ENCODE measurements around the gene MYRIP. TPM values are rescaled to one million over a fixed set of nuclear protein-coding genes. Genes with fewer than 3 reads are reported as not detected.
A peak's percentile ranks its signal among the peaks of the same experiment; 100 is the strongest.

The MYRIP gene
- total and polyA plus RNA-seq, 5 donors, result 2.4 to 12.1 (median 6.9) TPM

DNA sequence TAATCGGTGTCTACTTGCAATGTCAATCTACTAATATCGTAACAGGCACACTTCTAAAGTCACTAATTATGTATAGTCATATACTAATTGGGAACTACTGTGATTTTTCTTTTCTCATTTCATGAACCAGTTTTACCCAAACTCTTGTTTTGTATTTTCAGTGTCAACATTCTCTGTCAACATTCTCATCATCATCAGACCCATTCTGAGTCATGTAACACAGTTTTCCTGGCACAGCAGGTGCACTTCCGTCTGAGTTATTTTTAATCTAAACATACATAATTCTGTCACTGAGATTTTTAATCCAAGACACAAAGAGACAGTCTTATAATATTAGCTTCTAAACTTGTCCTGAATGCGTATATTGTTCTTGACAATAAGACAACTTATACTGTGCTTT, 295.0 kb downstream of the MYRIP start:
- H3K4me3 ChIP-seq (ENCODE audit: low read length), result no peak overlapping the region
- WGBS, result 87% methylated on average over 4 of the region's 4 CpGs
- H3K4me1 ChIP-seq (ENCODE audit: control insufficient read depth, insufficient read depth, low read length), result no peaks in the 10 kb centered on the region
- peaks cover 3% of the 10 kb centered on the region for H3K9me3 ChIP-seq (ENCODE audit: control insufficient read depth, low read length)
- H3K27me3 ChIP-seq (ENCODE audit: control insufficient read depth, insufficient read depth), result no peaks in the 10 kb centered on the region
- DNase-seq (no peak), ATAC-seq (no peak)
- no peak overlapping the region for H3K27ac ChIP-seq (ENCODE audit: low read length)
- intact Hi-C loops (cut with DNase I), result no loop called here

DNA sequence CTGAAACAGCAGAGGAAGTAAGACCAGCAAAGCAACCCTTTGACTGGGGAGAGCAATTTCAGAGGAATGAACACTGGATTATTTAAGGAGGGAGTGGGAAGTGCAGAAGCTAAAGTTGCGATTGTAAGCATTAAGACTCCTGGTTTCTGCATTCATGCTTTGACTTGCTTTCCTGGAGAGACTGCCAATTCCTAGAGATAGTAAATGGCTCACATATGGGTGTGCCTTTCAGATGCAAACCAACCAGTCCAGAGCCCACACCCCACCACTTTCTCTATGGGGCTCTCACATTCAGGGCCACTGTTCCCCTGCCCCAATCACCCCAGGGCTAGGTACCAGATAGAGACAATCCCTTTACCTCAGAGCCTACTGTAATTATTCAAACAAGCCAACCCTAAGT, 299.2 kb downstream of the MYRIP start:
- no peak for ATAC-seq
- DNase-seq, result no peak
- no peaks in the 10 kb centered on the region for H3K9me3 ChIP-seq (ENCODE audit: control insufficient read depth, low read length)
- H3K4me3 ChIP-seq (ENCODE audit: low read length), result no peak overlapping the region
- H3K27ac ChIP-seq (ENCODE audit: low read length), result no peak overlapping the region
- H3K4me1 ChIP-seq (ENCODE audit: control insufficient read depth, insufficient read depth, low read length), result no peaks in the 10 kb centered on the region
- H3K27me3 ChIP-seq (ENCODE audit: control insufficient read depth, insufficient read depth), result no peaks in the 10 kb centered on the region
- WGBS, result 86% methylated on average over 1 of the region's 1 CpG
- intact Hi-C loops (cut with DNase I), result no loop called here

GRCh38 chr3:40109641-40110490, 300.5 kb downstream of the MYRIP start:
- Histone ChIP-seq H3K9me3 (ENCODE audit: control insufficient read depth, low read length) (no peaks in the 10 kb centered on the region), H3K27ac (ENCODE audit: low read length) (no peak overlapping the region), H3K4me1 (ENCODE audit: control insufficient read depth, insufficient read depth, low read length) (no peaks in the 10 kb centered on the region), H3K27me3 (ENCODE audit: control insufficient read depth, insufficient read depth) (no peaks in the 10 kb centered on the region), H3K4me3 (ENCODE audit: low read length) (no peak overlapping the region)
- intact Hi-C loops (cut with DNase I), result no loop called here
- ATAC-seq, result peak; percentile 16 to 38
- DNase-seq, result peak in 1 of 3 donors; percentile 38

GRCh38 chr3:40116478-40117177, 307.2 kb downstream of the MYRIP start:
- no peaks in the 10 kb centered on the region for H3K4me1 ChIP-seq (ENCODE audit: control insufficient read depth, insufficient read depth, low read length)
- H3K9me3 ChIP-seq (ENCODE audit: control insufficient read depth, low read length), result no peaks in the 10 kb centered on the region
- H3K4me3 ChIP-seq (ENCODE audit: low read length), result no peak overlapping the region
- DNase-seq (no peak), ATAC-seq (no peak)
- H3K27ac ChIP-seq (ENCODE audit: low read length), result no peak overlapping the region
- no peaks in the 10 kb centered on the region for H3K27me3 ChIP-seq (ENCODE audit: control insufficient read depth, insufficient read depth)
- 59% methylated on average over 9 of the region's 9 CpGs for WGBS
- intact Hi-C loops (cut with DNase I), result no loop called here

- no peak for ATAC-seq
- intact Hi-C loops (cut with DNase I), result no loop called here
Measured at GRCh38 chr3:40118091-40118490, 308.7 kb downstream of the MYRIP start.

DNA sequence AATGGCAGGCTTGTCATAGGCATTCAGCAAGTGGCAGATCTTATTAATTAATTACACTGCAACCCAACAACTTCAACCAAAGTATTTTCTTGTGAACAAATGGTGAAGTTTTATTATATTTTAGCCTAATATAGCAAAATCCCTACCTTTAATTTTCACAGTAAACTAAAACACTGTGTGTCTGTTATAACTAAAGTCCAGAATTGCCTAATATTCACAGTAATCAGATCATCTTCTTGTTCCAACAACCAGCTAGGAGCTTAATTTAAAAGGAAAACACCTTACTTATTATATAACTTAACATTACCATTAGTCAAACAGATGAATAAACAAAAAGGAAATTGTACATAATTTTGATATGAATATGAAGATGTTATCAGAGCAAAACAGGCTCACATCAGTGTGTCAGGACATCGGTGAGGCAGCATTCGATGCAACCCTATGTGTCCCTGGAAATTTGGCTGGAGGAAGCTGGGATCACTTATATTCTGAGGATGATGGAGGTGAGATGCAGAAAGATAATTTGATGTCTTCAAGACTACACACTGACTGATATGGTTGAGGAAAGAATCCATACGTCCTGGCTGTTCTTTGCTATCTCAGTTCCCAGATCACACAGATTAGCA, 310.8 kb downstream of the MYRIP start:
- intact Hi-C loops (cut with DNase I), result no loop called here
- Histone ChIP-seq H3K4me1 (ENCODE audit: control insufficient read depth, insufficient read depth, low read length) (no peaks in the 10 kb centered on the region), H3K27me3 (ENCODE audit: control insufficient read depth, insufficient read depth) (no peaks in the 10 kb centered on the region), H3K4me3 (ENCODE audit: low read length) (no peak overlapping the region), H3K27ac (ENCODE audit: low read length) (no peak overlapping the region), H3K9me3 (ENCODE audit: control insufficient read depth, low read length) (no peaks in the 10 kb centered on the region)
- DNase-seq (no peak), ATAC-seq (no peak)
- WGBS, result 61% methylated on average over 3 of the region's 3 CpGs

More at GRCh38 chr3:40118091-40118490, 308.7 kb downstream of the MYRIP start:
- Histone ChIP-seq H3K4me3 (ENCODE audit: low read length) (no peak overlapping the region), H3K4me1 (ENCODE audit: control insufficient read depth, insufficient read depth, low read length) (no peaks in the 10 kb centered on the region), H3K27ac (ENCODE audit: low read length) (no peak overlapping the region), H3K27me3 (ENCODE audit: control insufficient read depth, insufficient read depth) (no peaks in the 10 kb centered on the region), H3K9me3 (ENCODE audit: control insufficient read depth, low read length) (no peaks in the 10 kb centered on the region)
- 94% methylated on average over 2 of the region's 2 CpGs for WGBS
- DNase-seq, result no peak

- no peaks in the 10 kb centered on the region for H3K9me3 ChIP-seq (ENCODE audit: control insufficient read depth, low read length)
- 57% methylated on average over 3 of the region's 3 CpGs for WGBS
- no peaks in the 10 kb centered on the region for H3K27me3 ChIP-seq (ENCODE audit: control insufficient read depth, insufficient read depth)
- ATAC-seq, result peak; percentile 60 to 74
- H3K4me3 ChIP-seq (ENCODE audit: low read length), result no peak overlapping the region
- DNase-seq, result no peak
- no peak overlapping the region for H3K27ac ChIP-seq (ENCODE audit: low read length)
- no peaks in the 10 kb centered on the region for H3K4me1 ChIP-seq (ENCODE audit: control insufficient read depth, insufficient read depth, low read length)
- intact Hi-C loops (cut with DNase I), result no loop called here
Measured at GRCh38 chr3:40120806-40121205, 311.4 kb downstream of the MYRIP start.

DNA sequence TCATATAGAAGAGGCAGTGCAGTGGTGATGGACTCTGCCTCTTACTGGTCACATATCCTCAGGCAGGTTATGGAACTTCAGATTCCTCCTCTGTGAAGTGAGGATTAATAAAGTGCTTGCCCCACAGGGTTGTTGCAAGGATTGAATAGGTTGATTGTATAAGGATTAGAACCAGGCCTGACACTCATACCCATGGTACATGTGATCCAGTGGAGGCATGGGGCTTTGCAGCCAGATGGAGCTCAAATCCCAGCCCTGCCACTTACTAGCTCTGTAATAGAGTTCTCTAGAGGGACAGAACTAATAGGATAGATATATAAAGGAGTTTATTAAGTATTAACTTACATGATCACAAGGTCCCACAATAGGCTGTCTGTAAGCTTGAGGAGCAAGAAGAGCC, 315.5 kb downstream of the MYRIP start:
- no peaks in the 10 kb centered on the region for H3K27me3 ChIP-seq (ENCODE audit: control insufficient read depth, insufficient read depth)
- DNase-seq (no peak), ATAC-seq (no peak)
- no peaks in the 10 kb centered on the region for H3K9me3 ChIP-seq (ENCODE audit: control insufficient read depth, low read length)
- no peak overlapping the region for H3K27ac ChIP-seq (ENCODE audit: low read length)
- intact Hi-C loops (cut with DNase I), result no loop called here
- no peak overlapping the region for H3K4me3 ChIP-seq (ENCODE audit: low read length)
- H3K4me1 ChIP-seq (ENCODE audit: control insufficient read depth, insufficient read depth, low read length), result no peaks in the 10 kb centered on the region

GRCh38 chr3:40128166-40128565, 318.8 kb downstream of the MYRIP start:
- Histone ChIP-seq H3K9me3 (ENCODE audit: control insufficient read depth, low read length) (no peaks in the 10 kb centered on the region), H3K4me3 (ENCODE audit: low read length) (no peak overlapping the region), H3K4me1 (ENCODE audit: control insufficient read depth, insufficient read depth, low read length) (no peaks in the 10 kb centered on the region), H3K27me3 (ENCODE audit: control insufficient read depth, insufficient read depth) (no peaks in the 10 kb centered on the region), H3K27ac (ENCODE audit: low read length) (no peak overlapping the region)
- ATAC-seq (no peak), DNase-seq (no peak)
- intact Hi-C loops (cut with DNase I), result no loop called here
- 76% methylated on average over 2 of the region's 2 CpGs for WGBS

DNA sequence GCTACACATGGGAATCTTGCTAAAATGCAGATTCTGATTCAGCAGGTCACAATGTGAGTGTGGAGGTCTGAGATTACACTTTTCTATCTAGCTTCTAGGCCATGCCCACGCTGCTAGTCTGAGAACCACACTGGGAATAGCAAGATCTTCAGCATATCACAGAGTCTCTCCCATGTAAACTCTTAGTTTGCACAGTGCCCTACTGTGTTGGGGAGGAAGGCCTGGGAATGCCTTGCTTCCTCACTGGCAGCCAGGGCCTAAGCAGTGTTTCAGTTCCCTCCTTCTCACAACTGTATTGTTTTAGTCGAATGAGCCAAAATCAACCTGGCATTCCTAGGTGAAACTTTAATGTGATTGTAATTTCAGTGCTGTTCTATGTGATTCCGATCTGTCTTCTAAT, 320.1 kb downstream of the MYRIP start:
- ATAC-seq, result peak in 1 of 2 donors; percentile 35
- DNase-seq, result no peak
- Histone ChIP-seq H3K27me3 (ENCODE audit: control insufficient read depth, insufficient read depth) (no peaks in the 10 kb centered on the region), H3K4me1 (ENCODE audit: control insufficient read depth, insufficient read depth, low read length) (no peaks in the 10 kb centered on the region), H3K27ac (ENCODE audit: low read length) (no peak overlapping the region), H3K9me3 (ENCODE audit: control insufficient read depth, low read length) (no peaks in the 10 kb centered on the region), H3K4me3 (ENCODE audit: low read length) (no peak overlapping the region)
- 88% methylated on average over 3 of the region's 3 CpGs for WGBS
- intact Hi-C loops (cut with DNase I), result no loop called here

- H3K27ac ChIP-seq (ENCODE audit: low read length), result no peak overlapping the region
- no peak overlapping the region for H3K4me3 ChIP-seq (ENCODE audit: low read length)
Measured at GRCh38 chr3:40129981-40130380, 320.6 kb downstream of the MYRIP start.

More at GRCh38 chr3:40129981-40130380, 320.6 kb downstream of the MYRIP start:
- H3K4me1 ChIP-seq (ENCODE audit: control insufficient read depth, insufficient read depth, low read length), result no peaks in the 10 kb centered on the region
- intact Hi-C loops (cut with DNase I), result no loop called here
- 72% methylated on average over 2 of the region's 2 CpGs for whole genome bisulfite sequencing
- ATAC-seq (no peak), DNase-seq (no peak)
- no peaks in the 10 kb centered on the region for H3K9me3 ChIP-seq (ENCODE audit: control insufficient read depth, low read length)
- no peaks in the 10 kb centered on the region for H3K27me3 ChIP-seq (ENCODE audit: control insufficient read depth, insufficient read depth)

Data from right cardiac atrium (tissue), 5 donors.